HG03457 (cell line): ENCODE results near the gene THG1L.
"Not testable (repeated sequence)": the region's sequence is repeated elsewhere in the genome, so short reads cannot be mapped to it uniquely, and the experiment has no call there.

Experiments used
- ATAC-seq: cut with Tn5 transposase; IDR thresholded peaks from one replicate; pipeline ENCODE4 v1.9.1; 2021; ENCODE audit warnings: moderate number of reproducible peaks; ENCODE audit not compliant: unreplicated experiment

THG1L gene

DNA sequence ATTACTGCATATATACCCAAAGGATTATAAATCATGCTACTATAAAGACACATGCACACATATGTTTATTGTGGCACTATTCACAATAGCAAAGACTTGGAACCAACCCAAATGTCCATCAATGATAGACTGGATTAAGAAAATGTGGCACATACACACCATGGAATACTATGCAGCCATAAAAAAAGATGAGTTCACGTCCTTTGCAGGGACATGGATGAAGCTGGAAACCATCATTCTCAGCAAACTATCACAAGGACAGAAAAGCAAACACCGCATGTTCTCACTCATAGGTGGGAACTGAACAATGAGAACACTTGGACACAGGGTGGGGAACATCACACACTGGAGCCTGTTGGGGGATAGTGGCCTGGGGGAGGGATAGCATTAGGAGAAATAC lies 4.6 kb upstream of the THG1L start:
- not testable (repeated sequence) for ATAC-seq

DNA sequence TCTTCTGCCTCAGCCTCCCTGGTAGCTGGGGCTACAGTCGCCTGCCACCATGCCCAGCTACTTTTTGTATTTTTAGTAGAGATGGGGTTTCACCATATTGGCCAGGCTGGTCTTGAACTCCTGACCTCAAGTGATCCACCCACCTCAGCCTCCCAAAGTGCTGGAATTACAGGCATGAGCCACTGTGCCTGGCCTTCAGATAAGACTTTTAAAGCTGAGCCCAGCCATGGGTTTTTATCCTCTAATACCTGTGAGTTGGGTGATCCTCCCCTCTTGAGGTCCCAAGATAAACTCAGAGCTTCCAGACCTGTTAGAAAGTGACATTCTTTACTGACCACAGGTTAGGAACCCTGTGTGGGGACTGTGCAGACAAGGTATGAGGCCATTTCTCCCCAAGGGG lies 3.4 kb upstream of the THG1L start:
- not testable (repeated sequence) for ATAC-seq

DNA sequence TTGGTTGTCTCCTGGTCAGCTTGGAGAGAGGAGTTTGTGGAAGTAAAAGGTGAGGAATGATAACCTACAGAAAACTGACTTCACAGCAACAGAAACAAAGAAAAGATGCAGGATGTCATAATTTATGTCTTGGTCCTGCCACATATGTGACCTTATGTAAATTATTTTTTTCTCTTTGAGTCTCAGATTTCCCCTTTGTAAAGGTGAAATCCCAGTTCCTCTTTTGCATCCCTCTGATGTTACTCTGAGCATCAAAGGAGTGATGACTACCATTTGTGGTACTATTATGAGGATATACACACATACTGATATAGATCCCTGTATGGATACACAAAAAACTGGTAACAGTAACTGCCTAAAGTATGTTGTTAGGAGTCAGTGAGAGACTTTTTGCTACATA lies 1.4 kb upstream of the THG1L start:
- ATAC-seq = peak; percentile 71

DNA sequence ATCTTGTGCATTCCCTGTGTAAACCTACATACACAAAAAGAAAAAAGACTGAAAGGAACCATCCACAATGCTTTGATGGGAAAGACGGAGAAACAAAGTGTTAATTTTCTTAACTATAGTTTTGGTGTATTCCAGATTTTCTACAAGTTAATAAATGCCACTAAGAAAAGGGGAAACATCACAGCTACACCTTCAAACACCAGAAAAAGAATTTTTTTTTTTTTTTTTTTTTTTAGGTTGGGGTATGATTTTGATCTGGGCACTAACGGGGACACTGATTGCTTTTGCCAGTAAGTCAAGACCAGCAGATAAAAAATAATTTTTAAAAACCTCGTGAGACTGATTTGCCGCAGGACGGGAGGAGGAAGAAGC lies 334 bp upstream of the THG1L start:
- no peak for ATAC-seq

DNA sequence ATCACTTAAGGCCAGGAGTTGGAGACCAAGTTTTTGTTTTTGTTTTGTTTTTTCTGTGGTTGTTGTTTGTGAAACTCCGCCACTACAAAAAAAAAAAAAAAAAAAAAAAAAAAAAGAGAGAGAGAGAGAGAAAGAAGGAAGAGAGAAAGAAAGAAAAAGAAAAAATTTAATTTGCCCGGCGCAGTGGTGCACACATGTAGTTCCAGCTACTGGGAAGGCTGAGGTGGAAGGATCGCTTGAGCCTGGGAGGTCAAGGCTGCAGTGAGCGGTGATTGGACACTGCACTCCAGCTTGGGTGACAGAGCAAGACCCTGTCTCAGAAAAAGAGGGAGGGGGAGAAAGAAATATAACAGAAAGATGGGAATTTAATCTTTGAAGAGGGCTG lies 902 bp downstream of the THG1L start:
- no peak for ATAC-seq

DNA sequence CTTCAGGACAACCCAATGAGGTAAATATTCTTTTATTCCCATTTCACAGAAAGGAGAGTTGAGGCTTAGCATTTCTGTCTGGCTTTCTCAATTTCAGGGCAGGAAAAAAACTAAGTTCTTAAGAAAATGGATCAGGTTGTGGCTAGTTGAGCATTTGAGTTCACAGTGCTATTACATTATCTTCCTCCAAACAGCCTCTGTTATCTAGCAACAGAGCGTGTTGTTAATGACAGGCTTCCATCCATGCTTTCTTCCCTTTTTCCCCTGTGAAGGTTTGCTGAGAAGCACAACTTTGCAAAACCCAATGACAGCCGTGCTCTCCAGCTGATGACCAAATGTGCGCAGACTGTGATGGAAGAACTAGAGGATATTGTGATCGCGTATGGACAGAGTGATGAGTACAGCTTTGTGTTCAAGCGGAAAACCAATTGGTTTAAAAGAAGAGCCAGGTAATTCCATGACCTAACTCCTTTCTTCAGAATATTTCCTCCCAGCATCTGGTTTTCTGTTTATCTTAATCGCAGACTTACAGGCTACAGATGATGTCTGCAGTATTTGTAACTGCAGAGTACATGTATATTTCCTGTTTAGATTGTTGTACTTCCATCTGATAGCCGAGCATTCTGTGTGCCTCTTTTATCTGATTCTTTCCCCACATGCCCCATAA lies 1.5 kb downstream of the THG1L start:
- ATAC-seq = no peak

DNA sequence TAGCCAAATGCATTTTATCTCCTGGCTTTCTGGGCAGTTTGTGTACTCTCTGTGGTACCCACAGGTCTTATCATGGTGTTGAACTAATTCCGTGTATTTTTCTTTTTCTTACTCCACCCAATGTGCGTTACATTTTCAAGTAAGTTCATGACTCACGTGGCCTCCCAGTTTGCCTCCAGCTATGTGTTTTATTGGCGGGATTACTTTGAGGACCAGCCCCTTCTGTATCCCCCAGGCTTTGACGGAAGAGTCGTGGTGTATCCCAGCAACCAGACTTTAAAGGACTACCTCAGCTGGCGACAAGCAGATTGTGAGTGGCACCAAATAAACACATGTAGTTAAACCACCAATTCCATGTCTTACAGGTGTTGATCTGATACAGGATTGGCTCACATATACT lies 3.2 kb downstream of the THG1L start:
- ATAC-seq = no peak

DNA sequence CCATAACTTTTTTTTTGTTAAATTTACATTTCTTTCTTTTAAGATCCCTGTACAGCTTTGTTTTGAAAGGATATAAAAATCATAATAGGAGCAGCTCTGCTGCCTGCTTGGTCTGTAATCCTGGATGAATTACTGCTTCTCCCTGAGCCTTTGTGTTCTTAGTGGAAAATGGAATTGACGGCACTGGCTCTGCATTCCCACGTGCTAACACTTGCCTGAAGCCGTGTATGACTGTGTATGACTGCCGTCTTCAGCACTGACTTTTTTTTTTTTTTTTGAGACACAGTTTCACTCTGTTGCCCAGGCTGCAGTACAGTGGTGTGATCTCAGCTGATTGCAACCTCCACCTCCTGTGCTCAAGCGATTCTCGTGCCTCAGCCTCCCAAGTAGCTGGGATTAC lies 4.8 kb downstream of the THG1L start:
- no peak for ATAC-seq

DNA sequence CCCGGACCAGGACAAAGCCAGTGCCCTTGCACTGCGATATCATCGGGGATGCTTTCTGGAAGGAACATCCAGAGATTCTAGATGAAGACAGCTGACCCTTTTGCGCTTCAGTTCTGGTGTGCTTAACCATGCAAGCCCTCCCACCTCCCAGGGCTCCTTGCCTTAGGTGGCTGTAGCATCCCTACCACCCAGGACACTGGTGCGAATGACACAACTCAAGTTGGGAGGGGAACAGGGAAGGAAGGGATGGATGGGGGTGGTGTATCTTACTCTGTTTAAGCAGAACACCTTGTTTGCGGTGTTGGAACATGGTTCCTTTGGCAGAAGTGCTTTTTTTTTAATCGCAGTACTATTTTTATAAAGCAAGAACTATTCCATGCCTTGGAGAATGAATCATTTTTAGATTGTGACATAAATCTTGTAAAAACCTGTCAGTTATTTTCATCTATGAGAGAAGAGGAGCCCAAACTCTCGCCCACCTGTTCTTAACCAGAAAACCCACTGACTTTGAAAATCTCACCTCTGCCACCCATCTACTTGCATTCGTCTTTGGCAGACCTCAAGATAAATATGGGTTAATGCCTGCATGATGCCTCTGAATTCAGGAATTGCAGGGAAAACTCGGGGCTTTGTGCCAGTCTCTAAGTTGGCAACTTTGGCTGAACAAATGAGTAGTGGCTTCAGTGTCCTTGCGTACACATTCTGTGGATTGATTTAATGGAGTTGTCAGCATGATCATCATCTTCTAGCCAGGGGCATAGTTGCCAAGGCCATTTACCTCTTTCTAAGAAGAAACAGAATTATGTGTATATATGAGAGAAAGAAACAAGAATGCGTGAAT lies 8.4 kb downstream of the THG1L start:
- no peak for ATAC-seq

DNA sequence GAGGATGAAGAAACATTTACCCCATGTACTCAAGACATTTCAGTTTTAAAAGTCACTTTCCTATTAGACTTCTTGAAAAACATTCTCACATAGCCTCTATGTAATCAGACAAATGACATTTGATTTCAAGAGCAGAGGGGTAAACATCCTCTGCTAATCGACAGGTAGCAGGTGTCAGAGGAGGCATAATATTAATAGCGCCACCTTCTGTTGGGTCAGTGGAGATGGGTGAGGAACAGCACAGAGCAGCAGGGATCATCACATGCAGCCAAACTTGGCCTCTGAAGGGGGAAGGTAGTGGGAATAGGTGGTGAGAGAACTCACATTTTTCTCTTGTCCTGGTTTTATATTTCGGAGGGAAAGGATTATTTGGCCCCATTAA lies 9.0 kb downstream of the THG1L start:
- ATAC-seq = no peak

DNA sequence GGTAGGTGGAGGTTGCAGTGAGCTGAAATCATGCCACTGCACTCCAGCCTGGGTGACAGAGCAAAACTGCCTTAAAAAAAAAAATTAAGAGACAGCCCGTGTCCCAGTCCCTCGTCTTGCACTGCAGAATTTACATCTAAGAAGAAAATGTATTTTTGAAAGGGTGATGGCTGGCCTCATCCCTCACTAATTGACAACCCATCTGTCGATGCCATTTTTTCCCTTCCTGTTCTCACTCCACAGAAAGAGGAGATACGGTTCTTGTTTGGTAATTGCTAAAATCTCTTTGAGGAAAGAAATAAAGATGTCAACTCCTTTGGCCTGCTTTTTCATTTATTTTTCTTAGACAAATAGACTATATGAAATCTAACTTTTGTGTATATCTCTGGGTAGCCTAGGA lies 9.9 kb downstream of the THG1L start:
- ATAC-seq = no peak

DNA sequence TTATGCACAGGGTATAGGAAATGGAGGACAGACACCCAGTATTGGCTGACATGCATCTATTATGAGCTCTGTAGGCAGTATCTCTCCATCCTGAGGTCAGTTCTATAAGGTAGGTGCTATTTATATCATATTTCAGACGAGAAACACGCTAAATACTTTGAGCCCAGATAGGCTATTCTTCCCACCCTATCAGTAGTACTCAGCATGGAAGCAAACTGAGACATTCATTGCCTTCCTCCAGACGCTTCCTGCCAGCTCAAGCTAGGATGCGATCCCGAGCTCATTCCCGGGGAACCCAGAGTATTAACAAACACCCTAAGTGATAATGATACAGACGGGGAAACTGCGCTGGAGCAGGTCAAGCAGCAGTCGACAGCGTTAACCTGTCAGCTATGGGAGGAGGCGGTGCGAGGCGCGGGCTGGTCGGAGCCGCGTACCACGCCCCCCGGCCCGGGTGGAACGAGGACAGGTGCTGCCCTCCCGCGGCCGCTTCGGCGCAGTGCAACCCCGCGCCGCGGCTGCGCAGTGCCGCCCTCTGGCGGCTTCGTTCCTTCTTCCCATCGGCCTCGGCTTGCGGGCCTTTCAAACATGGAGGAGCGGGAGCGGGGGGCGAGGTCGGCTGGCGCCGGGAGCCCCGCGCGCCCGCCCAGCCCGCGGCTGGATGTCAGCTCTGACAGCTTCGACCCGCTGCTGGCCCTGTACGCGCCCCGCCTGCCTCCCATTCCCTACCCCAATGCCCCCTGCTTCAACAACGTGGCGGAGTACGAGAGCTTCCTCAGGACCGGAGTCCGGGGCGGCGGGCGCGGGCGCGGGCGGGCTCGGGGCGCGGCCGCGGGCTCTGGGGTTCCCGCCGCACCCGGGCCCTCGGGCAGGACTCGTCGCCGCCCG lies 12.2 kb downstream of the THG1L start, which contains the start of gene LSM11:
LSM11 (plus strand) TSS at position 550 of the 888 bp plus-strand sequence; CDS start at position 589, 39 bp downstream.
- peak; percentile 89 for ATAC-seq

DNA sequence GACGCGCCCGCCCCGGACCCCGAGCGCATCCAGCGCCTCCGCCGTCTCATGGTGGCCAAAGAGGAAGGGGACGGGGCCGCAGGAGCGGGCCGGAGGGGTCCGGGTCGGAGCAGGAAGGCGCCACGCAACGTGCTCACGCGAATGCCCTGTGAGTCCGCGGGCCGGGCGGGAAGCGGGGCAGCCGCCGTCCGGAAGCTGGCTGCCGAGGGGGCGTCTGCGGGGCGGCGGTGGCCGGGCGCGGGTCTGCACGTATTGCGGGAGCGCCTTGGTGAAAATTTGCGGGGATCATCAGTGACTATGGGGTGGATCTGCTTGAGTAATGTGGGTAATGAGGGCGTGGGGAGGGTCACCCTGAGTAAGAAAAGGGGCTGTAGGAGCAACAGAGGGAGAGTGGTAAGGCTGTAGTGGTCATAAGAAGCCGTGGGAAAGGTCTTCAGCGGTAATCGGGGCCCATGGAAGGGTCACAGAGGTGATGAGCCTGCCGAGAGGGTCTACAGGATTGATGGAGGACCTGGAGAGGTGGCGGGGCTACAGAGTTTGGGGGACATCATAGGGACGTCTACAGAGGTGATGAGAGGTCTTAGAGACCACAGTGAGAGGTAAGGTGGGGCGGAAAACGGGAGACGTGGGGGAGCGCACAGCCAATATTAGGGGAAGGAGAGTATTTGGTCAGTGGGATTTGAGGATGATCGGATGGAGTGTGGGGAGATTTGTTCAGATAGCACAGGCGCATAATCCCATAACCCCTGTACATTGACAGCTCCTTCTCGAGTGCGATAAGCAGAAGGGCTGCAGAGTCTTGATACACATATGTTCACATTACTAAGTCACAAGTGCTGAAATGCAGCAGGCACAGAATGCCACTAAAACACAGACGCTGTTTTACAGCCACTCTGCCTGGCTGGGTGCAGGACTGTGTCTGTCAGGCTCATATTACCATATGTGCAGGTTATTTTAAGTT lies 13.1 kb downstream of the THG1L start:
- ATAC-seq = no peak

DNA sequence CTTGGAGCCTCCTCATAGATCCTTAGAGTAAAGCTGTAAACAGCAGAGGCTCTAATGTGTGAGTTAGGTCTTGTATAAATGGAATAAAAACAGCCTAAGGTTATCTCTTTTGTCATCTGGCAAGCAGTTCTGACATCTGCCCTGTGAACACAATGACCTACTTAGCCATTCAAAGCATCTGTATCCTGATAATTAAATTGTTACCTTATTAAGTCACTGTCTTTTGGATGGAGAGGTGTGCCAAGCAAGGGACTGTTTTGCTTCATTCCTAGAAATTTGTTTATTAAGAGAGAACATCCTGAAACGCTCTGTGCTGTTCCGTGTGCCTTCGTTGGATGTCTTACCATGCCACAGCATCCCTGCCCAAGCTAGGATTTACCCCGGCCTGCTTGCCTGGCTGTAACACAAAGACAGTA lies 13.8 kb downstream of the THG1L start:
- no peak for ATAC-seq

DNA sequence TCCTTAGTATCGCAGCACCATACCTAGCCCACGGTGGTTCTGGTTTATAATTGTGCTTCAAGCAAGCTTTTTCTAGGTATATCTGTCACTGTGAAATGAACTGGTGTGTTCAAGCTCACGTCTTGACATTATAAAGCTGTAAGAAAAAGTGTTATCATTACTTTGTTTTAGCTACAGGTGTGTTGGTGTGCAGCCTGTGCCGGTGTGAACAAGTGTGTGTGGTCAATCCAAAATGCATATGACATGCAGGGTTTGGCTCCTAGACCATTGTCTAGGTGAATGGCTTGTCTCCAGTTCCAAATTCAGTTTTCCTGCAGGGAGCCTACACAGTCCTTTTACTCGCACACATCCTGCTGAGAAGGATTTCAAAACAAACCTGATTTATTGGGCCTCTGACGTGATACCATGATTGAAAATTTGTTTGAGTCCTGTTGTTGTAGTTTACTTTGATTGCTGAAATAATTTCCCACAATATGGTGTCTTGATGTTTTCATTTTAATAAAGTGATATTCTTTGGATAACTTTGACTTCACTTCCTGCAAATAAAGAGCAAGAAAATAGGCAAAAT lies 16.0 kb downstream of the THG1L start:
- no peak for ATAC-seq

DNA sequence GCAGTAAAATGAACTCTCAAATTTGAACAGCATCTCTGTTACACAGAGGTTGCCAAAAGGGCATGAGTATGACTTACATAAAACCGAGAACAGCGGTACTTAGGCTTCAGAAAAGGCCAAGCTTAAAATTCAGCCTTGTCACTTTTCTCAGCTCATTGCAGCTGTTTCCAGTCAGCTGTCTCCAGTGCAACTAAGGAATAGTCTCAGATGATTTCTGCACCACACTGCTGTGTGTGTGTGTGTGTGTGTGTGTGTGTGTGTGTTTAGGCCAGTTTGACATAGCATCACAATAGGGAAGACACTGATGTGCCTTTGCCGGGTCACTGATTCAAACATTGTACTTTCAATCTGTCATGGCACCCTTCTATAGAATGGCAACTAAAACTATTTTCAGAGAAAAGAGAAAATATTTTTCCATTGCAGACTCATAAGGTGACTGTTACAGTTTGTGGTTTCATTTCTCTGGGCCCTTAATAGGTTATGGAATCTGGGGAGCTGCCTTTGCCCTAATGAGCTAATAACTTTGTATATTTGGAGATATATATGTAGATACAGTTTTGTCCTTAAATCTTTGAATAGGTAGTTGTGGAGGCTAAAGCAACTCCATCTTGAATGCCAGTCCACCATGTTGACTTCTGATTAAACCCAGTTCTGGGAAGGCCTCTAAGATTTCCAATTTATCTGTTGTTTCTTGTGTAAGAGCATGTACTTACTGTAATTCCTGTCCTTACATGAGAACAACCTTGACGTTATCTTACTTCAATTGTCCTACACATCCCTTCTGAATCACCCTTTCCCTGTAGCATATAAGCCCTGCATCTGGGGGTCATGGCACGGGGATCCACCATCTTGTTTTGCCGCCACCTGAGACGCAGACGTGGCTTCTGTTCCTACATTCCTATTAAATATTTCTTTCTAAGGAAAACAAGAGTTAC lies 16.8 kb downstream of the THG1L start:
- ATAC-seq = no peak

DNA sequence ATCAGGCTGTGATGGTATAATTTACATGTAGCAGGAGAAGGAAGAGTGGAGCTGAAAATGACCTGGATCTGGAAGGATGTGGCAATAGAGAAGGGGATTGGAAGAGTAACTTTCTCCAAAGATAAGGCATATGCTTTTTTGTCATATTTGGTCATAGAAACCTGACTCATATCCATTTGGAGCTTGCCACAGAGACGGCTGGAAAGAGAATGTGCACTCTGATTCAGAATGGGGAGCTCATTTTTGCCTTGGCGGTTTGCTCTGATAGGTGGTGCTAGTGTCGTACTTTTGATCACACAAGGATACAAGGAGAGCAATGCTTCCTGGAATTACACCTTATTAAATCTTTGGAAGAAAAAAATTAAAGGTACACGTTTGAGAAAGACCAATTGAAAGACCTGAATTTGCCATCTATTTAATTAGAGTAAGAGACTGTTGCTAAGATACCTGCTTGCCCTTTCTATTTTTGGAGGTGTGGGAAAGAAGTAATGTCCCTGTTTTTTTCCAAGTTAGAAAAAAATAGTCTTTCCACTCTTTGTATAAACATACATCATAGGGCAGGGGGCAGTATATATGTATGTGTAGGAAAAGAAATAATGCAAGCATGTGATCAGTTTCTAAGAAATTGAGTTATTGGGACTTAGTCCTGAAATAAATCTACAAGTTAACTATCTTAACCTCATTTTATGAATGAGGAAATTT lies 17.7 kb downstream of the THG1L start:
- ATAC-seq = no peak

DNA sequence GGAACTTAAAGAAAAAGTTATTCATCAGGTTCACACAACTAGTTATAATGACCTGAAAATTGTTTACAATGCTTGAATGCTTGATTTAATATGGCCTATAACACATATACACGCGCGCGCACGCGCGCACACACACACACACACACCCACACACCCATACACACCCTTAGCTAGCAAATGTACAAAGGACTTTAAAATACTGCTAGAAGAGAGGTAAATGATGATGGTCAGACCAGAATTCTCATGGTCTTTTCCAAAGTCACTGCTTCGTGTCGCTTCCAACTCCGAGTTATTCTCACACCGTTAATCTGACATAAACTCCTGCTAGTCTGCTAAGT lies 18.2 kb downstream of the THG1L start:
- ATAC-seq = no peak
